Stimulated activated CD4-positive, alpha-beta T cell treated with anti-CD3 and anti-CD28 coated beads, TNF-alpha, amount 100 ng/mL, for 24 hours (primary cell): ENCODE results near the gene CARMIL1.
"Not testable (repeated sequence)": the region's sequence is repeated elsewhere in the genome, so short reads cannot be mapped to it uniquely, and the experiment has no call there.

Experiments
- DNase-seq, 3 experiments: peaks; one replicate each; pipeline ENCODE4 v3.0.0-alpha.2; 2020; ENCODE audit warnings: low read depth in 3 of 3

Gene CARMIL1

DNA sequence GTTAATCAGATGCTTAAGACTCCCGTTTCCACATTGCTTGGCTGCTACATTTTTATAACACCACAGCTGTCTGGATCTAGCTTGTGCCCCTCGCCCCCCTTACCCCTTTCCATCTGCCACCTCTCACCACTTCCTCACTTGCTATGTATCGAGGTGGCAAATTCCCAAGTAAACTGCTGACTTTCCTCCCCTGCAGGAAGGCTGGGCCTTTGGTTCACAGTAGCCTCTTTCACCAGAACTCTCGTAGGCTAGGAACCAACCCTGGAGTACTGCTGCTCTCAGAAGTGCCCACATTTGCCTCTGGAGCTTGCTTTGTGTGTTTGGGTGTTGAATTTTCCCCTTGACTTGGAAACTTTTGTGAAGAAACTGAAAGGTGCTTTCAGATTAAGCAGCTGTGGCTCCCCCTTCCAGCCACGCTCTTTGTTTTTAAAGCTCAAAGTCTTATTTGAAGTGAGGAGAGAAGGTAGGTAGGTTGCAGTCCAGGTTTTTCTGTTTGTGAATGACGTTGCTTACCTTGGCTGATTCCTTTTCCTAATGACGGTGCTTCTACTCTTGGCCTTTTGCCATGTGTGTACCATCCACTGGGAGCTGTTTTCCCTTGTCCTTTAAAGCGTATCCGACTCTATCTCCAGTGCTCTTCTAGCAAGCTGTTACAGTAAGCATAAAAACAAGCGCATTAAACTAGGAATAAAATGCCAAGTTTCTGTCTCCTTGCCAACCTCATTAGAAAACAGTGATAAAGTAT, 90.4 kb downstream of the CARMIL1 start:
- no peak for DNase-seq

DNA sequence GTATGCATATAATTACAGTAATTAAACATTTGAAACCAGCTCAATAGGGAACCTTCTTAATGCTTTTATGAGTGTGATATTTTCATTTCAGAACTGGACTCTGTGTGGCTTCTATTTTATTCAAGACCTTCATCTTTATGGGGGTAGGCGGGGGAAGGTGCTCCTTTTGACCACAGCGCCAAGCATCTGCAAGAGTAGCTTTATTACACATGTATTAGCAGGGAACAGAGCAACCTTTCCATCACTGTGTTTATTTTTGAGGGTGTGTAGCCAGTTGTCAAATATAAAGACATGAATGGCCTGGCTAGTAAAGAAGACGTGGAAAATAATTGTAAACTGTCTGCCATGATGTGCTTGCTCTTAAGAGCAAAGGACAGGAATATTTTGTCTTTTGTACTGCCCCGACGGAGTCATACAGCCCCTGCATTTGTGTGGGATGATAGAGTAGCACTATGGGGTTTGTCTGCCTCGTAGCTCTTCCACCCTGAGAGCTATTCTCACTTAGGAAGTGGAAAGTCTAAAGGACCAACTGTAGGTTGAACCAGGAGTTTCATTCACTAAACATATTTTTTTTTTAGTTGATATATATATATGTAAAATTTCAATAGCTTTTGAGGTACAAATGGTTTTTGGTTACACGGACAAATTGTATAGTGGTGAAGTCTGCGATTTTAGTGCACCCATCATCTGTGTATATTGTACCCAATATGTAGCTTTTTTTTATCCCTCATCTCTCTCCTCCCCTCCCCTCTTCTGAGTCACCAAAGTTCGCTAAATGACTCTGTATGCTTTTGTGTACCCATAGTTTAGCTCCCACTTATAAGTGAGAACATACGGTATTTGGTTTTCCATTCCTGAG, 91.2 kb downstream of the CARMIL1 start:
- no peak for DNase-seq

- no peak for DNase-seq
Measured at GRCh38 chr6:25371037-25371347, 91.8 kb downstream of the CARMIL1 start.

- no peak for DNase-seq
Measured at GRCh38 chr6:25375125-25375524, 96.0 kb downstream of the CARMIL1 start.

- DNase-seq = no peak
Measured at GRCh38 chr6:25377664-25378063, 98.5 kb downstream of the CARMIL1 start.

DNA sequence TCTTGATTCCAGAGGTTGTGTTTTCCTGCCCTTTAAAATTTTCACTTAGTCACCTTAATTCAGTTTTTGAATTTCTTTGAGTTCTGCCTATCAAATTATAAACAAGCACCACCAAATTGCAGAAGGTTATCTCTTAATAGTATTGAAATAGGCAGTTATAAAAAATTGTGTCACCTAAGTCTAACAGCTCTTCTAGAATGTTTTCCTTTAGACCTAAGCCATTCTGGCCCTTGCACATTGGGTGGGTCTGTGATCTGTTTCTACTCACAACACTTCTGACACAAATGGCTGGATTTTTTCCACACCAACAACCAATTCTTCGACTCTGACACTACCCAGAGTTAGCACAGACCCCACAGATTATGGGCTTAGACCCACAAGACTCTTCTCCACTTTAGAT, 101.9 kb downstream of the CARMIL1 start:
- DNase-seq = no peak

- not testable (repeated sequence) for DNase-seq
Measured at GRCh38 chr6:25382476-25382875, 103.3 kb downstream of the CARMIL1 start.

GRCh38 chr6:25384234-25384633, 105.1 kb downstream of the CARMIL1 start:
- no peak for DNase-seq

DNA sequence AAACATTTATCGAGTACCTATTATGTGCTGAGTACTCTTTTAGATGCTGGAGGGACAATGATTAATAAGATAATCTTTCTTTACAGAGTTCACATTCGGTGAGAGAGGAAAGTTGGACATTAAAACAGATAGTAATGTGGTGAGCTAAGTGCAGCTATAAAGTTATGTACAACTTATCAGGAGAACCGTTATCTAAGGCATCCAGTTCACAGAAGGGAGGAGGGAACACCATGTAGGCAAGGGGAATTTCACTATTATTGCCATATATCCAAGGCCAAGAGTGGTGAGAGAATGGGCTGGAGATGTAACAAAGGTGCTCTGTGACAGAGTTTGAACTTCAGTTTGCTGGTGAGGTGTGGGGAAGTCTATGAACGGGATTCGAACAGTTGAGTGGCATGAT, 105.8 kb downstream of the CARMIL1 start:
- no peak for DNase-seq

GRCh38 chr6:25387483-25387882, 108.3 kb downstream of the CARMIL1 start:
- DNase-seq = no peak

DNA sequence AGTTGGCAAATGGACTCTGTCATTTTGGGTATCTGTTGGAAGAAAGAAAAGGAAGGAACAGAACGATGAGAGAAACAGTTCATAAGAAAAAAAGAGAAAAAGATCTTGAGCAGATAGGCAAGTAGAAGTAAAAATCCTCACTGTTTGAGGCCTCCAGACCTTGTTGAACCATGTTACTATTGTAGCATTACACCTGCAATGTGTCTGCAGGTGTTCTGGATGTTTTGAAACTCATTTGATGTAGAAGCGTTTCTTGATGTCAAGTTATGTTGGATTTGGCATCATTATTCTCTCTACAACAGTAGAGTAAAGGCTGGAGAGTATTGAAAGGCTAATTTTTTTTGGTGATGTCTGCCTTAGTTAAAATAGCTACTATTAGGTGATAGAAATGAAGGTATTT, 108.7 kb downstream of the CARMIL1 start:
- no peak for DNase-seq

DNA sequence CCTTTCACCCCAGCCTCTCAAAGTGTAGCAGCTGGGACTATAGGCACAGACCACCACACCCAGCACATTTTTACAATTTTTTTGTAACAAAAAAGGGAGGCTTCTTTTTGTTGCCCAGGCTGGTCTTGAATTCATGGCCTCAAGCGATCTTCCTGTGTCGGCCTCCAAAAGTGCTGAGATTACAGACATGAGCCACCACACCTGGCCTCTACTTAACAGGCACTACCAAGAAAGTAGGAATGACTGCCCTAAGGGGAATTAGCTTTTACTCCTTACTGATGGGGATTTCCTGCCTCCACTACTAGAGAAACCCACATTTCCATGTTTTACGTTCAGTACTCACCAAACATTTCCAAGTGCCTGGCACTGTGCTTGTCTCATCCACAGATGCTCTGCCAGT, 109.6 kb downstream of the CARMIL1 start:
- no peak for DNase-seq

DNA sequence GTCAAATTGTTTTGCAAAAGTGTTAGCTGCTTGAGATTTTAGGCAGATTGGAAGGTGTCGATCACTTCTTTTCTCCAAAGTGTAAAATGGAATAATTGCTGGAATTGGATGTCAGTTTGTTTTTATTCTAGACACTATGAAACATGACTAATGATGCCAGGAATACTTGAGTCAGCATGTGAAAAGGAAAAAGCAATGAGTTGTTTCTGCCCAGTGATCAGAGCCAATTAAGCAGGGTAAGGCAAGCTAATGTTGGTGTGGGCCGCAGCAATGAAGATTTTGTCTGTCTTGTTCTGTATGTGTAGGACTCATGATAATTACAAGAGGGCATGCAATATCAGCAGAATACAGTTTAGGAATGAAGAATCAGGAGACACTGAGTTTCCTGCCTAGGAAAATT, 110.3 kb downstream of the CARMIL1 start:
- no peak for DNase-seq

GRCh38 chr6:25392372-25392771, 113.2 kb downstream of the CARMIL1 start:
- no peak for DNase-seq

DNA sequence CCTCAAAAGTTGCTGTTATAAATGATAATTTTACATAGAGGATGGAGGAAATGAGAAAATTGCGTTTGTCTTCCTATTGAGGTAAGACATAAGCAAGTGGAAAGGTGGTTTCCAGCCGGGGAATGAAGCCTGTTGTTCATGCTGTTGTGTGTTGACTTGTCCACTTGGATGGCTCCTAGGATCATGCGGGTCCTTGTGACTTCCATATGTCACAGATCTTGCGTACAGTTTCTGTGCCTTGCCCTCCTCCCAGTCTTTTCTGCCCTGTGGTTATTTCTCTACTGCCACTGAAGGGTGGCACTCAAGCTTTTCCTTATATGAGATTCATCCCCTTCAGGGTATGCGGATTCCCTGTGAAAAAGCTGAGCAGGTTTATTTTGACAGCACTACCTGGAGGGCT, 116.6 kb downstream of the CARMIL1 start:
- DNase-seq = no peak

GRCh38 chr6:25397406-25397805, 118.2 kb downstream of the CARMIL1 start:
- no peak for DNase-seq

GRCh38 chr6:25399885-25400284, 120.7 kb downstream of the CARMIL1 start:
- DNase-seq = no peak

GRCh38 chr6:25401711-25402110, 122.5 kb downstream of the CARMIL1 start:
- no peak for DNase-seq

- no peak for DNase-seq
Measured at GRCh38 chr6:25402125-25402524, 123.0 kb downstream of the CARMIL1 start.

- no peak for DNase-seq
Measured at GRCh38 chr6:25403150-25403549, 124.0 kb downstream of the CARMIL1 start.

DNA sequence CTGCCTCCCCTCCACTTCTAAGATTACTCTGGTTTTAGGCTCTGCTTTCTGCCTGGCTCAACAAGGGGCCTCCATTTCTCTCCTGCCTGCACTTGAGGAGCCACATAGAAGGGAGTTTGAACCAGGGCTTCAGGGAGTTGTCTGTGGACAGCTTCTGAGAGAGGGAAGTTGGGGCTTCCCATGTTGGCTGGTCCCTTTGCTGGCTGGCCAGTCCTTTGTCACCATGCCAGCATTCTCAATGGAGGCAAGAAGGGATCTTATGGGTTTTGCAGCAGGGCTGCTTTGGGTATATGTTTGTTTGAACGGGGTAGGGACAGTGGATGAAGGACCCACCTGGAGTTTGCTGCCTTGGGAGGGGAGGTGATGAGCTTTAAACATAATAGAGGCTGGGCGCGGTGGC, 124.9 kb downstream of the CARMIL1 start:
- DNase-seq = no peak

DNA sequence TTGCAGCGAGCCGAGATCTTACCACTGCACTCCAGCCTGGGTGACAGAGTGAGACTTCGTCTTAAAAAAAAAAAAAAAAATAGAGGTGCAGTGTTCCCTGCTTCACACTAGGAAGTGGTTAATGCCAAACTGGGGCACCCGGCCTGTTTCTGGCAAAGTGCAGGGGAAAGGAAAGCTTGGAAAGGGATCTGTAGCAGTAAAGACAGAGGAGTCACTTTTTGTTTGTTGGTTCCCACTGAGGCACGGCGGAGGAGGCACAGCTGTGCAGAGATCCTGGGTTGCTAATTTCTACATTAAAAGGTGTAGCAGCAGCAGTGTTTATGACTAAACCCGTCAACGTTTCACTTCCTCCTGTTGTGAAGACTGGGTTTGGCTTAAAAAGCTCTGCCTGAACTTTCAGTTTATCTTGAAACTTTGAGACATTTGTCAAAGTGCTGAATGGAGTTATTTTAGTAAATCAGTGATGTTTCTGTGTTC, 125.6 kb downstream of the CARMIL1 start:
- DNase-seq = peak in 2 of 3 experiments; percentile 14 to 36

DNA sequence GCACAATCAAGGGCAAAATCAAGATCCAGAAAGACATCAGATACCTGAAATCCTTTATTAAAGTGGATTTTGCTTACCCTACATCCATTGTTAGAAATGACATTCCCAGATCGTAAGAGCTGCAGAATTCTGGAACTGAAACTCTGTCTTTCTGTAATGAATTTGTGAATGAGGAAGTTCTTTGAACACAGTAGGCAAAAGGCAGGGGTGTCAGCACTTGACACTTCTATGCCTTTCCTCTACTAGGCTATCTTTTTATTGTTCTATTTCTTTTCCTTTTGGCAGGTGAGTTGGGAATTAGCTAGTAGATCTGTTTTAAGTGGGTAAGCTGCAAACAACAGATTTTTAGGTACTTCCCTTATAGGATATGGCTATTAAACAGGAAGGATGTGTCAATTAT, 126.3 kb downstream of the CARMIL1 start:
- no peak for DNase-seq
